MM.1S (cell line): ENCODE results near the gene OXSR1.

ENCODE experiments used
- CTCF ChIP-seq: fragments of 300-600 bp; sonication (generic); IDR thresholded peaks from 2 replicates; pipeline ENCODE4 v1.5.1; 2016; ENCODE audit warnings: antibody characterized with exemption, low read length, mixed read lengths
- EZH2 ChIP-seq: fragments of 300-600 bp; sonication (generic); optimal IDR thresholded peaks from 2 replicates; pipeline ENCODE3; 2017; ENCODE audit warnings: low read depth, mild to moderate bottlenecking, antibody characterized with exemption, low read length, mixed read lengths

- no peak for TF ChIP-seq CTCF
- TF ChIP-seq EZH2: no peak
These were observed 70.1 kb downstream of the OXSR1 start for GRCh38 chr3:38235466-38235865.
